Superior temporal gyrus (tissue), 1 donor: Measurements from ENCODE around the gene BRD4.

Source experiments
- DNase-seq: peaks from one replicate; pipeline ENCODE4 v3.0.0-alpha.2; 2016; ENCODE audit errors: extremely low spot score

Gene BRD4

GRCh38 chr19:15225760-15226159 is 106.6 kb downstream of the BRD4 start:
- no peak for DNase-seq

GRCh38 chr19:15223649-15224361 is 108.5 kb downstream of the BRD4 start:
- no peak for DNase-seq

GRCh38 chr19:15222738-15223648 is 109.3 kb downstream of the BRD4 start:
- DNase-seq = peak; percentile 92

- no peak for DNase-seq
Observed at GRCh38 chr19:15220833-15221232, 111.5 kb downstream of the BRD4 start.

- no peak for DNase-seq
Observed at GRCh38 chr19:15218501-15218900, 113.8 kb downstream of the BRD4 start.

- no peak for DNase-seq
Observed at GRCh38 chr19:15216363-15216762, 116.0 kb downstream of the BRD4 start.

GRCh38 chr19:15213715-15214381 is 118.5 kb downstream of the BRD4 start:
- no peak for DNase-seq

- DNase-seq = no peak
Observed at GRCh38 chr19:15212711-15213110, 119.6 kb downstream of the BRD4 start.

- DNase-seq = no peak
Observed at GRCh38 chr19:15210323-15210781, 122.0 kb downstream of the BRD4 start.

- no peak for DNase-seq
Observed at GRCh38 chr19:15201374-15202023, 130.8 kb downstream of the BRD4 start.

- DNase-seq = no peak
Observed at GRCh38 chr19:15200553-15201364, 131.6 kb downstream of the BRD4 start, which contains the start of gene NOTCH3. Gene NOTCH3, minus strand, starts transcription at chr19:15200995. Its CDS starts 90 bp downstream, at chr19:15200905.

GRCh38 chr19:15199661-15200552 is 132.4 kb downstream of the BRD4 start:
- DNase-seq = no peak

GRCh38 chr19:15198951-15199660 is 133.2 kb downstream of the BRD4 start:
- no peak for DNase-seq

GRCh38 chr19:15197942-15198341 is 134.4 kb downstream of the BRD4 start:
- no peak for DNase-seq

GRCh38 chr19:15197275-15197941 is 134.9 kb downstream of the BRD4 start:
- no peak for DNase-seq

GRCh38 chr19:15196360-15197005 is 135.9 kb downstream of the BRD4 start:
- DNase-seq = no peak

- DNase-seq = no peak
Observed at GRCh38 chr19:15195371-15196334, 136.7 kb downstream of the BRD4 start.
